H1 (cell line): ENCODE data around the gene INPP5E. TPM values are rescaled to one million over a fixed set of nuclear protein-coding genes. Genes with fewer than 3 reads are reported as not detected.

Source experiments
- CREB1 ChIP-seq: IDR thresholded peaks from 2 replicates; pipeline ENCODE4 v1.6.1; 2012; ENCODE audit warnings: inconsistent platforms
- RXRA ChIP-seq: IDR thresholded peaks from 2 replicates; pipeline ENCODE4 v1.6.1; 2011; ENCODE audit warnings: low read depth, mild to moderate bottlenecking, low read length, moderate library complexity; ENCODE audit not compliant: insufficient read depth
- TCF12 ChIP-seq: IDR thresholded peaks from 2 replicates; pipeline ENCODE4 v1.6.1; 2011; ENCODE audit warnings: low read depth, mild to moderate bottlenecking, low read length
- polyA plus RNA-seq, 7 experiments: library from polyadenylated mRNA; depleted of rRNA in 3 of 7; stranded (reverse) in 5 of 7; unstranded in 2 of 7; fragments of >200 nt in 5 of 7; fragments of 200-250 nt in 2 of 7; gene quantifications; 1 replicate in 5 of 7; 2 replicates in 1 of 7; 4 replicates in 1 of 7; pipeline versions ENCODE4 v1.2.1 to v1.2.3, GENCODE V29; 2011 to 2013; ENCODE audit warnings: missing spikeins in 2 of 7, mixed read lengths in 2 of 7
- total RNA-seq: library from RNA; stranded (reverse); fragmentation: NEBNext Ultra II Directional; extraction: Animal tissue kit (Norgen Biotek cat#: 25700); gene quantifications from 2 replicates; pipeline ENCODE4 v1.2.1, GENCODE V29; 2021

Gene INPP5E
- total and polyA plus RNA-seq, 2 of the 8 experiments (the other 6 are each of a cell fraction or from before 2014, with no cell fraction given), result 8.7 to 11.3 TPM

- TF ChIP-seq RXRA (no peak), CREB1 (no peak), TCF12 (no peak)
- TF ChIP-seq, all 59 proteins: peak for 0
Measured at GRCh38 chr9:136484153-136485048, 44.8 kb upstream of the INPP5E start (continued).
